ENCODE data around the gene STK25. TPM values are rescaled to one million over a fixed set of nuclear protein-coding genes. Genes with fewer than 3 reads are reported as not detected.

The STK25 gene
- total and polyA plus RNA-seq, 2 of the 8 experiments (the other 6 are each of a cell fraction or from before 2014, with no cell fraction given), result 159 to 546 TPM

GRCh38 chr2:241553981-241554380 lies 45.6 kb upstream of the STK25 start (continued):
- TF ChIP-seq RBBP5 (IDR thresholded peaks at IDR 0.05; ENCODE audit: borderline replicate concordance, low read depth, low read length) (no peak), SIX5 (IDR thresholded peaks at IDR 0.05; ENCODE audit: low read depth, low read length) (no peak), BRCA1 (IDR thresholded peaks at IDR 0.05; ENCODE audit: low read depth, low read length) (no peak)
